Nephron progenitor cell (in vitro differentiated cells): ENCODE data around the gene NCAM1.

Experiments used
- DNase-seq: peaks from one replicate; pipeline ENCODE4 v3.0.0; 2021
- H3K27ac Mint-ChIP-seq: 2 replicates; pipeline ENCODE4 v1.8.0; 2021; ENCODE audit warnings: mild to moderate bottlenecking, moderate library complexity, mixed read lengths
- H3K27me3 Mint-ChIP-seq: 2 replicates; pipeline ENCODE4 v1.8.0; 2021; ENCODE audit warnings: mild to moderate bottlenecking, low read depth, mixed read lengths; ENCODE audit not compliant: poor library complexity
- H3K36me3 Mint-ChIP-seq: 2 replicates; pipeline ENCODE4 v1.8.0; 2021; ENCODE audit warnings: low read depth, mixed read lengths
- H3K4me1 Mint-ChIP-seq: 2 replicates; pipeline ENCODE4 v1.8.0; 2021; ENCODE audit warnings: mixed read lengths
- H3K4me3 Mint-ChIP-seq: 2 replicates; pipeline ENCODE4 v1.8.0; 2021; ENCODE audit warnings: mild to moderate bottlenecking, moderate library complexity, mixed read lengths
- H3K9me3 Mint-ChIP-seq: 2 replicates; pipeline ENCODE4 v1.8.0; 2021; ENCODE audit warnings: mild to moderate bottlenecking, moderate library complexity, mixed read lengths
- TF ChIP-seq, protein P1 (sequence below): fragments of 200-600 bp; sonication (generic); IDR thresholded peaks from 2 replicates; pipeline ENCODE4 v1.5.0; 2021; ENCODE audit warnings: antibody characterized with exemption

The NCAM1 gene

DNA sequence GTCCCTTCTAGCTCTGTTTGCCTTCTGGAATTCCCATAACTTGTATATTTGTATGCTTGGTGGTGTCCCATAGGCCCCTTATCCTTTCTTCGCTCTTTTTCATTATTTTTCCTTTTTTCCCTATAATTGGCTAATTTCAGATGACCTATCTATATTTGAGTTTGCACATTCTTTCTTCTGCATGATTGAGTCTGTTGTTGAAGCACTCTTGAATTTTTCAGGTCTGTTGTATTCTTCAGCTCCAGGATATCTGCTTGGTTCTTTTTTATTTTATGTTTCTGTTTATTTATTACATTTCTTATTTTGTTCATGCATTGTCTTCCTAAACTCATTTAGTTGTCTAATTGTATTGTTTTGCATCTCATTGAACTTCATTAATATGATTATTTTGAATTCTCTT is 28.0 kb downstream of the NCAM1 start:
- DNase-seq = no peak
- no peak overlapping the region for H3K4me3 Mint-ChIP-seq
- H3K9me3 Mint-ChIP-seq = peaks cover 89% of the 10 kb centered on the region
- H3K27ac Mint-ChIP-seq = no peak overlapping the region
- peaks cover 96% of the 10 kb centered on the region for H3K36me3 Mint-ChIP-seq
- H3K4me1 Mint-ChIP-seq = peaks cover 2% of the 10 kb centered on the region
- TF ChIP-seq, protein P1, sequence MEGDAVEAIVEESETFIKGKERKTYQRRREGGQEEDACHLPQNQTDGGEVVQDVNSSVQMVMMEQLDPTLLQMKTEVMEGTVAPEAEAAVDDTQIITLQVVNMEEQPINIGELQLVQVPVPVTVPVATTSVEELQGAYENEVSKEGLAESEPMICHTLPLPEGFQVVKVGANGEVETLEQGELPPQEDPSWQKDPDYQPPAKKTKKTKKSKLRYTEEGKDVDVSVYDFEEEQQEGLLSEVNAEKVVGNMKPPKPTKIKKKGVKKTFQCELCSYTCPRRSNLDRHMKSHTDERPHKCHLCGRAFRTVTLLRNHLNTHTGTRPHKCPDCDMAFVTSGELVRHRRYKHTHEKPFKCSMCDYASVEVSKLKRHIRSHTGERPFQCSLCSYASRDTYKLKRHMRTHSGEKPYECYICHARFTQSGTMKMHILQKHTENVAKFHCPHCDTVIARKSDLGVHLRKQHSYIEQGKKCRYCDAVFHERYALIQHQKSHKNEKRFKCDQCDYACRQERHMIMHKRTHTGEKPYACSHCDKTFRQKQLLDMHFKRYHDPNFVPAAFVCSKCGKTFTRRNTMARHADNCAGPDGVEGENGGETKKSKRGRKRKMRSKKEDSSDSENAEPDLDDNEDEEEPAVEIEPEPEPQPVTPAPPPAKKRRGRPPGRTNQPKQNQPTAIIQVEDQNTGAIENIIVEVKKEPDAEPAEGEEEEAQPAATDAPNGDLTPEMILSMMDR = no peak
- no peaks in the 10 kb centered on the region for H3K27me3 Mint-ChIP-seq

- TF ChIP-seq, protein P1 = no peak
- Mint-ChIP-seq H3K4me1 (peaks cover 48% of the 10 kb centered on the region), H3K27me3 (peaks cover 6% of the 10 kb centered on the region), H3K36me3 (peaks cover 58% of the 10 kb centered on the region), H3K9me3 (peaks cover 46% of the 10 kb centered on the region), H3K27ac (no peak overlapping the region), H3K4me3 (no peak overlapping the region)
- no peak for DNase-seq
Observed at GRCh38 chr11:112993808-112994207, 32.6 kb downstream of the NCAM1 start.

- DNase-seq = peak; percentile 42
- Mint-ChIP-seq H3K27me3 (peaks cover 6% of the 10 kb centered on the region), H3K9me3 (peaks cover 29% of the 10 kb centered on the region), H3K36me3 (peaks cover 41% of the 10 kb centered on the region), H3K4me1 (peaks cover 52% of the 10 kb centered on the region), H3K27ac (no peak overlapping the region), H3K4me3 (peak overlapping the region; percentile 18)
- TF ChIP-seq, protein P1 = no peak
Observed at GRCh38 chr11:112995423-112996090, 34.3 kb downstream of the NCAM1 start.

- Mint-ChIP-seq H3K36me3 (peaks cover 29% of the 10 kb centered on the region), H3K9me3 (peaks cover 19% of the 10 kb centered on the region), H3K27me3 (peaks cover 6% of the 10 kb centered on the region), H3K4me1 (peaks cover 52% of the 10 kb centered on the region), H3K27ac (peak overlapping the region; percentile 59), H3K4me3 (peak overlapping the region; percentile 20)
- TF ChIP-seq, protein P1 = no peak
- DNase-seq = no peak
Observed at GRCh38 chr11:112996994-112997393, 35.8 kb downstream of the NCAM1 start.

- DNase-seq = peak; percentile 6
- Mint-ChIP-seq H3K27ac (peak overlapping the region; percentile 91), H3K36me3 (peaks cover 30% of the 10 kb centered on the region), H3K4me3 (no peak overlapping the region), H3K9me3 (peaks cover 13% of the 10 kb centered on the region), H3K27me3 (peaks cover 6% of the 10 kb centered on the region), H3K4me1 (peaks cover 52% of the 10 kb centered on the region)
- TF ChIP-seq, protein P1 = no peak
Observed at GRCh38 chr11:112997857-112998466, 36.7 kb downstream of the NCAM1 start.

GRCh38 chr11:112999520-112999919 is 38.3 kb downstream of the NCAM1 start:
- Mint-ChIP-seq H3K4me1 (peaks cover 47% of the 10 kb centered on the region), H3K27me3 (peaks cover 6% of the 10 kb centered on the region), H3K27ac (no peak overlapping the region), H3K9me3 (peaks cover 15% of the 10 kb centered on the region), H3K4me3 (no peak overlapping the region), H3K36me3 (peaks cover 30% of the 10 kb centered on the region)
- TF ChIP-seq, protein P1 = no peak
- DNase-seq = no peak
